Body of pancreas (tissue), 4 donors: ENCODE results near the gene DYNLL2.

Source experiments
- CTCF ChIP-seq, 7 experiments: fragments of 450-650 bp in 4 of 7; fragments of 200-600 bp in 3 of 7; sonication (generic) in 3 of 7; IDR thresholded peaks; one replicate each; pipeline ENCODE4 v1.5.1; 2016 to 2019; ENCODE audit warnings: antibody characterized with exemption in 7 of 7
- POLR2A ChIP-seq, 3 donors: fragments of 450-650 bp; IDR thresholded peaks; one replicate each; pipeline ENCODE4 v1.6.1; 2016; ENCODE audit warnings: antibody characterized with exemption in 3 of 3, mild to moderate bottlenecking in 2 of 3

- TF ChIP-seq CTCF (IDR thresholded peaks at IDR 0.05): no peak
- TF ChIP-seq POLR2A (IDR thresholded peaks at IDR 0.05): no peak
Observed at GRCh38 chr17:58089111-58089510, 5.9 kb downstream of the DYNLL2 start.
